Skin epidermis (tissue), 12 donors: Measurements from ENCODE around the gene XKRX.

Experiments
- H3K27ac ChIP-seq, 21 experiments: fragments of 200-600 bp; sonication (generic) in 11 of 21; one replicate each; pipeline ENCODE4 v1.5.0; 2020; ENCODE audit warnings: mild to moderate bottlenecking in 3 of 21, inconsistent platforms in 2 of 21, moderate library complexity in 2 of 21
- H3K4me3 ChIP-seq, 7 experiments: fragments of 200-600 bp; sonication (generic) in 2 of 7; one replicate each; pipeline ENCODE4 v1.5.0; 2020; ENCODE audit warnings: inconsistent platforms in 2 of 7, mild to moderate bottlenecking in 2 of 7, moderate library complexity in 1 of 7

The XKRX gene

DNA sequence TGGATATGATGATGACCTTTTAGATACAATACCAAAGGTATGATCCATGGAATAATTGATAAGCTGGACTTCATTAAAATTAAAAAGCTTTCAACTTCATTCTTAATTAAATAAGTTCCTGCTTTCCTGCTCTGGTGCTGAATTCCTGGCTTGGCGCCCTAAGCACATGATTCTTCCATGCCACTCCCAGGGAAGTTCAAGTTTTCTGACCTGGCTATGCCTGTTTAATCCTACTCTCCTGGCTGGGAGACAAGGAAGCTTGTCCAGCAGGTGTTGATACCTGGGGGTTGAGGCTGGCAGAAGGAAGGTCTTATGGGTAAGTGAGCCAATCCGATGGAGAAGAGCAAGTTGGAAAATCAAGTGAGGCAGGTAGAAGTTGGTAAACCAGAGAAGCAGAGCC is 24.3 kb downstream of the XKRX start:
- no peak overlapping the region for H3K27ac ChIP-seq
- H3K4me3 ChIP-seq: no peak overlapping the region

DNA sequence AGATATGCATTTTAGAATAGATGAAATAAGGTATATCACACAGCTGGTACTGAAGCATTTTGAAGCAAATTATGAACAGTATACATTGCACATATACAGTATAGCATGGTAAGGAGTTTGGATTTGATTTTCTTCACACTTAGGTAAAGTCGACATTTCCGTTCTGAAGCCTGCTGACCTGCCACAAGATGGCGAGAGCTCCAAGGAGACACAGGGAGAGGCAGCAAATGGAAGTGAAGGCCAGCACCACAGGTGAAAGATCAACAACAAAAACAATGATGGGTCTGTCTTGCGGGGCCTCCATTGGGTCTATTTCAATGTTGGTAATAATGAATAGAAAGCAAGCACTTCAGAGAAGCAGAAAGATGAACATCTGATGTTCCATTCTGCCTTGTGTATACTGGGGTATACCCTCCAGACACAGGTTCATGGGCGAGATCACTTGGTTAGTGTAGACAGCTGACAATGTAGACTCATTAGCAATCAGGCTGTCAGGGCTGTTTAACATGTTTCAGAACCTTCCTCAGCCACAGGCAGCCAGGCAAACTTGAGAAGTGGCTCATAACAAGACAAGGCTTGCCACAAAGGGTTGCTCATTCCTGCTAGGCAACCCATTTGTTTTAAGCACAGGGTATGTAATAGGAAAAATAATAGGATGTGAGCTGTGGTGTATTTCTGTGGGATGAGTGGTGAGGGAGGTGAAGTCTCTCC is 33.2 kb downstream of the XKRX start:
- Histone ChIP-seq H3K27ac (no peak overlapping the region), H3K4me3 (no peak overlapping the region)

DNA sequence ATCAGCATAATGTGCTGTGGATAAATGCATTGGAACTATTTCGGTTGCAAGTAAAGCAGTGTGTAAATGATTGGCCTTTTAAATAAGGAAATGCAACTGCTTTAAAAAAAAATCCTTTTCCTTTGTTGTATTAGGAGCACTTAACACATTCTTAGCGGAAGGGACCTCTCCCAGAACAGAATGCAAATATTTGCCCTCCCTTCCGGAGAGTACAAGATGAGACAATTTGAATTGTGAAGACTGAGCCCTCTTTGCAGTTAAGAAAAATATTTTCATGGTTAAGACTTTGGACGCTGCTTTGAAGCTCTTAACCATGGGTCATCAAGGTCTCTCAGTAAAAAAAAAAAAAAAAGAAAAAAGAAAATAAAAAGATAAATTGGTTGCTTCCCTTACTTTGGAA is 45.1 kb downstream of the XKRX start:
- no peak overlapping the region for H3K27ac ChIP-seq
- H3K4me3 ChIP-seq: no peak overlapping the region

DNA sequence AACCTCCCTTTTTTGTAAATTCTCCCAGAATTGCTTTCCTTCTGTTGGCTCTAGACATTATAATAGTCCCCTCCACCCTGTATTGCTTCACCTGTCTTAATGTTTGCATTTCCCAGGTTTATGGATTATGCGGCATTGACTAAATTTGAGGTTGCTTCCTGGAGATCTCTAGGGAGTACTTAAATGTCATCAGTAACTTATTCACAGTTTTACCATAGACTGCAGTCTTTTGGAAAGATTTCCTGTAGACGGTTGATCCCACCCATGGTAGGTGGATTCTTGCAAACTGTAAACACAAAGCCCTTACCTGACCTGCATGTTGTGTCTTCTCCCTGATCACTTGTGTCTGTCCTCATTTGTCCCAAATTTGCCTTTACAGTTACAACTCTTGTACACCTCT is 48.3 kb downstream of the XKRX start:
- Histone ChIP-seq H3K27ac (no peak overlapping the region), H3K4me3 (no peak overlapping the region)

DNA sequence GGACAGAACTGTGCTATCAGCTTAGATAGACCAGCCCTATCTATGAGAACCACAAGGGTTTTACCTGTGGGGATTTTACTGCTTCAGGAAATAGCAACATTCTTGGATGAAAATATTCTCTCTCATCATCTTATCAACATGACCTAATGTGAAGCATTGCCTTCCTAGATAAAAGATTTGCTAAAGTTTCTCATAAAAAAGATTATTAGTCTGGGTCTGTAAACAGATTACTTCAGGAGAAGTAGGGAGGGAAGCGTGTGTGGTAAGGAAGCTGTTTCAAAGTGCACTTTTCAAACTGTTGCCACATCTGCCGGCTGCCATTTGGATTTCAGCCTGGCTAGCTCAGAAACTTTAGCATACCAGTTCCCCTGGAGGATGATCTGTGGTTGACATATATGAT is 54.4 kb downstream of the XKRX start, which contains the start of gene NOX1:
Gene NOX1 (minus strand): TSS at position 35 of the 400 bp plus-strand sequence. CDS start 220 bp downstream, outside the sequence.
- Histone ChIP-seq H3K4me3 (no peak within 1 kb of the TSS), H3K27ac (no peak within 1 kb of the TSS)

DNA sequence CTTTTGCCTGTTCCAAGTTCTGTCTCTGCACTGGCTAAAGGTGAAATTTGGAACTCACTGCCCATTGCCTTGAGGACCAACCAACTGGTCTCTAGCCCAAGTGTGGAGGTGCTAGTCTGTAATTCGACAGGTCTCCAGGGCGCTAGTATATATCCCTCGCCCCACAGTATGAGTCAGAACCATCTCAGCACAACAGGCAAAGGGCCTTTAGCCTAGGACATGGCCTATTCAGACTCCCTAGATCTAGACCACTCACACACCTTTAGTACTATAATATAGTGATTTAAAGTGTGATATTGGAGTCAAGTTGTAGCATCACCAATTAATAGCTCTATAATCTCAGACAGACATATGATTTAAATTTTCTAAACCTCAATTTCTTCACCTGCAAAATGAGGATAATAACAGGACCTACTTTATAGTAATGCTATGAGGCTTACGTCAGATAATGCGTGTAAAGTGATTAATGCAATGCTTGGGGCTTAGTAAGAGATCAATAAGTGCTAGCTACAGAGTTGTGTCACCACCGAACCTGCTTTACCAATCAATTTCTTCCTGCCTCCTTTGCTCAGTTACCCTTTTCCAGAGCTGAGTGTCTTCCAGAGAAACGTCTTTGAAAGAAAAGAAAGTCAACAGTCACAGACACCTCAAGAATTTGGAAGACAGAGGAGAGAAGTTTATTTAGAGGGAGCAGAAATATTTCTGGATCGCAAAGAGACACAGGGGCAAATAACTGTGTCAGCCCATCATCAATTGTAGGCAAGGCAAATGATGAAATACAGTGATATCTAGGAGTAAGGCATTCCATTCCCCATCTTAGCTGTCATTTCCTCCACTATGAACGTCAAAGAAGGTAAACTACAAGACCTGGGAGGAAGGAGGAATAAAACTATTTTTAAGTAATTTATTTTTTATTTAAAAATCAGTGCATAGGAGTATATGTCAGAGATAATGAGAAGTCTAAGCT is 56.8 kb downstream of the XKRX start:
- H3K4me3 ChIP-seq: no peak overlapping the region
- H3K27ac ChIP-seq: no peak overlapping the region

DNA sequence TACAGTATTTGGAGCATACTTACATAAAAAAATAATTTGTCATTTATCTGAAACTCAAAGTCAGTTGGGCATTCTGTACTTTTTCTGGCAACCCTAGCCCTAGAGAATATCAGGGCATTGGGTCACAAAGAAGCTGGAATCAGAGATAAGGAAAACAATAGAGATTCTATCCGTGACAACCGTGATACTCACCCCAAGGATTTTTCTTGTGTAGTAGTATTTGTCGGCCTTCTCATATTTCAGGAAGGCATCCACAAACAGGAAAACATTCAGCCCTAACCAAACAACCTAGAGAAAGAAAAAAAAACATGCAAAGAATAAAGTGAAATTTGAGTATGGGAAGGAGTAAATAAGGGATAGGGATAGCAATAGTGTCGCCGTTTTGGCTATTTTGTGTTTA is 58.2 kb downstream of the XKRX start:
- no peak overlapping the region for H3K27ac ChIP-seq
- no peak overlapping the region for H3K4me3 ChIP-seq

DNA sequence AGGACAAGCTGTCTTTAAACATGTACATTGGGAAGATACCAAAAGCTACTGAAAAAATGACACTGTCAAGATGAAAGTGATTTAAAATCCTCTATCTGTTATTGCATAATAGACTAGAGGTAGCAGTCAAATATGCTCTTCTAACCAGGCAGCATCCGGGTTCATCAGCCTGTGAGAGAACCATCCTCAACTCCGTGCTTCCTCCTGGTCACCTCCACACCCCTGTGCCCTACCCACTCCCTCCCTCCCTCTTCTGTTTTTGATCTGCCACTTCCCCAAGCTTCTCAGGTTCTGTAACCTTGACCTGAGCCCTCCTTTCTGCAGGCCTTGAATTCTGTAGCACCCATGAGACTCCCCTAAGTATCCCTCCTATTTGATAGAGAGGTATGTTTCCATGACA is 60.4 kb downstream of the XKRX start:
- H3K27ac ChIP-seq: no peak overlapping the region
- no peak overlapping the region for H3K4me3 ChIP-seq

DNA sequence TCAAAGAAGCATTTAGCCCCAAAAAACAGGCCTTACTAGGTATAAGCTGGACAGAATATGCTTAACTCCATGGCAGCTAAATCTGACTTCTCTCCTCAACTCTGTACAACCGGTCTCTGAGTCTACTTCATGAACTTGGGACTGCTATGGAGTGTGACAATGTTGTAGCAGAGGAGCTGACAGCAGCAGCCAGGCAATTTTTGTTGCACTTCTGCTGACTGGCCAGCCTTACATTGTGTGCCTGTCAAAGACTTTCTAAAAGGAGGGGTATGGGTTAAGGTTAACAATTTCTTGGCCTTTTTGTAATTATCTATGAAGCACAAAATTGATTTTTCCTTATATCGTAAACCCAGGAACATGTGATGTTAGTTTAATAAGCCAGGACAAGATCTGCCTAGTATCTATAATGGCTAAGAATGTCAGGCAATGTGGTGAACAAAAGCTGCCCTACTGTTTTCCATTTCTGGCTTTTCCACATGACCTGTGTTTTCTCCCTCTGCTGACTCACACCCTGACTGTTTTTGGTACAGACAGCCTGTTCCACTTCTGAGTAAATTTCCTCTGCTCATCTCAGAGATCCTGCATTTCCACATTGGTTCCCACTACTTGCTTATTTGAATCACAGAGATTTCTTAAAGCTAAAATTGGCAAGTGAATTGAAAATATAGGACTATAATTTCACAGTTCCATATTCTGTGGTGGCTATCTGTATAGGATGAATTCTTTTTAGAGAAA is 63.9 kb downstream of the XKRX start:
- no peak overlapping the region for H3K4me3 ChIP-seq
- H3K27ac ChIP-seq: no peak overlapping the region
